Caki2 (cell line): ENCODE results near the gene PRR15L. TPM values are rescaled to one million over a fixed set of nuclear protein-coding genes. Genes with fewer than 3 reads are reported as not detected.
"Not testable (repeated sequence)": the region's sequence is repeated elsewhere in the genome, so short reads cannot be mapped to it uniquely, and the experiment has no call there.

Experiments
- DNase-seq: peaks from one replicate; pipeline ENCODE4 v3.0.0-alpha.2; 2015; ENCODE audit warnings: low read depth
- in situ Hi-C: cut with HindIII; loops from 2 replicates; pipeline ENCODE4 v1.10.0; 2016; ENCODE audit warnings: low sequenced_read_pairs, low pct_unique_long_range_greater_than_20kb, mixed read lengths
- total RNA-seq: library from RNA; depleted of rRNA; stranded (reverse); fragments of >200 nt; shearing (Covaris generic); gene quantifications from 2 replicates; pipeline ENCODE4 v1.2.3, GENCODE V29; 2014; ENCODE audit warnings: low replicate concordance

Gene PRR15L
- total RNA-seq, 1 experiment from 2014 or later: not detected

GRCh38 chr17:47946516-47946915 lies 11.2 kb downstream of the PRR15L start:
- DNase-seq: no peak
- in situ Hi-C loops: no loop called here

GRCh38 chr17:47945529-47946508 lies 11.9 kb downstream of the PRR15L start:
- in situ Hi-C loops: no loop called here
- DNase-seq: no peak

DNA sequence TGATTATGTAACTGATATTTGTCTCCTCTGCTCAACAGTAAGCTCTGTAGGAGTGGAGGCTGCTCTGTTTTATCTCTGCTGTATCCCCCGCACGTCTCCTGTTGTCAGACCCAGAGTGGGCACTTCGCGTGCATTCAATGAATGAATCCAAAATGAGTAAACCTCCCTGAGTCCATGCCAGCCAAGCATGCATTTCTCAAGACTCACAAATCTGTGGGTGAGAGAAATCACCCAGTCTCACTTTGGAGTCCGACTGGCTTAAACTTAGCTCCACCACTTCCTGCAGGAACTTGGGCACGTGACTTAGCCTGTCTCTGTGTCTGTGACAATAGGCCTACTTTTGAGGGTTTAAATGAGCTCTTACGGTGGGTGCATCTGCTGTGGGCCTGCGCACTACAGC lies 12.6 kb downstream of the PRR15L start:
- in situ Hi-C loops: no loop called here
- no peak for DNase-seq

GRCh38 chr17:47942568-47942967 lies 15.1 kb downstream of the PRR15L start:
- in situ Hi-C loops: no loop called here
- DNase-seq: no peak

DNA sequence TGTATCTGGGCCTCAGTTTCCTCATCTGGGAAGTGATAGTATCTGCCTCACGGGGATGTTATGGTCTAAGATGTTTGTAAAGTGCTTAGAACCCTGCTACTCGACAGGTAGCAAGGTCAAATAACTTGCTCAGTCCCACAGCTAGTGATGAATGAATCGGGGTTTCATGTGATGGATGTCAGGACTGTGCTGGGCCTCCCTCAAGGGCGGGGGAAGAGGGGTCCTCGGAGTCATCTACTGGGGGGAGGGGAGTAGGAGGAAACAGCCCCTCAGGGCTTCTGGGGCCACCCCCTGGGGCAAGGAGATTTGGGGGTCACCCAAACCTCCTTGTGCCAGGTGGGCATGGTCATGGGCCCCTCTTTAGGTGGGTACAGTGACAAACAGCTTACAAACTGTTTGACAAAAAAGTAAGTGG lies 15.6 kb downstream of the PRR15L start:
- DNase-seq: no peak
- in situ Hi-C loops: no loop called here

DNA sequence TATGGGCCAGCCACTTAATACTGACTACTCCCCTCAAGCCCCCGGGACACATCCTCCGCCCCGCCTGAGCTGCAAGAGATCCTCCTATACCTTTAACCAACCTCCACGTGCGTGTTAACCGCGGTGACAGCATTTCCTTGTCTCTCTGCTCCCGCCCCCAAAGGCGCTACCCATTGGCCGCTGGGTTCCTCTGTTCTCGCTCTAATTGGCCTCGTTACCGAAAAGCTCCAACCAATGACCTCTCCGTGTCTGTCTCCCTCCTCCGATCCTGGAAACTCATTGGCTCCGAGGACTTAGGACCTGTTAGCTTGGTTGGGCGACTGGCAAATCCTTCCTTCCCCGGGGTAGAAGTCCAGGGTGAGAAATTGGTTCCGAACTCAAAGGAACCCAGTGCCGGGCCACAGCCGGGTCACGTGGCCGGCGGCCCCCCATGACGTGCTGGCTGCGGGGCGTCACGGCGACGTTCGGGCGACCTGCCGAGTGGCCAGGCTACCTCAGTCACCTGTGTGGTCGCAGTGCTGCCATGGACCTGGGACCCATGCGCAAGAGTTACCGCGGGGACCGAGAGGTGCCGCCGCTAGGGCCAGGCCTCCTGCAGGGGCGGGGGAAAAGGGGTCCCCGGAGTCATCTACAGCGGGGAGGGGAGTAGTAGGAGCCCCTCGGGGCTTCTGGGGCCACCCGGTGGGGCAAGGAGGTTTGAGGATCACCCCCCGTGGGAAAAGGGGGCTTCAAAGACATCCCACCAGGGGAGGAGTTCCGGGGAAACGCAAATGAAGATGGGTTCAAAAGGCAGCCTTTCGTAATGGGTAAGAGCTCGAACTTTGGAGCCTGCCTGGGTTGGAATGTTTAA lies 16.2 kb downstream of the PRR15L start, which contains the start of gene PNPO:
Gene PNPO, plus strand, starts transcription at position 326 of the 850 bp plus-strand sequence. Its CDS starts 105 bp downstream, at position 431.
- in situ Hi-C loops: no loop called here
- DNase-seq: peak; percentile 98

DNA sequence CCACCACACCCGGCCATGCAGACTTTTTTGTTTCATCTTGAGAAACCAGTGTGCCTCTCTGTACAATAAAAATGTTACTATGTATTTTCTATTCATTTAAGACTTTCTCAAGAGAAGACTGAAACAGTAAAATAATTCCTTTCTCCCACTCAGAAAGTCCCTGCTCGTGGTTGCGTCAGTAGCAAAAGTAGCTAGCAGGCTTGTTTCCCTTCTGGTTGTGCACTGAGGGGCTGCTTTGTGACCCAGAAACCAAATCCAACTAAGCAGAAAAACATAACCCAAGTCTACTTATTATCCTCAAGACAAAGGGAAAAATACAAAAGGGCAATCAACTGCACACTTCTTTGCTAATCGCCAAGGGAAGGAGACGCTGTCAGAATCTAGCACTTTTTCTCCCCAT lies 19.7 kb downstream of the PRR15L start:
- DNase-seq: no peak
- in situ Hi-C loops: no loop called here

DNA sequence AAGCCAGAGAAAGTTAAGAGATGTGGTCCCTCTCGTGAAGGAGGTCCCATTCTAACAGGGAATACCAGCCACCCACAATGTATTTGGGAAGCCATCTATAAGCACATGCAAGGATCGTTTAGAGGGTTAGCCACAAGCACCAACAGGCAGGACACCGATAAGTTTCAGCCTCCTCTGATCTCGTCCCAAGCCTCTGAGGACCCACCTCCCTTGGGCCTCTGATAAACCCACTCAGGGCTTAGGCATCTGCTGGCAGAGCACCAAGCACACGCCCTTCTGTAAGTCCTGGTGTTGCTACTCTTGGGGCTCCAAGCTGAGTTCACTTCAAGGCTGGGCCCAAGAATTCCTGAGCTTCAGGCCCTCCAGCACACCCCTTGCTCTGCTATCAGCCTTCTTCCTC lies 21.7 kb downstream of the PRR15L start:
- in situ Hi-C loops: no loop called here
- peak; percentile 28 for DNase-seq

DNA sequence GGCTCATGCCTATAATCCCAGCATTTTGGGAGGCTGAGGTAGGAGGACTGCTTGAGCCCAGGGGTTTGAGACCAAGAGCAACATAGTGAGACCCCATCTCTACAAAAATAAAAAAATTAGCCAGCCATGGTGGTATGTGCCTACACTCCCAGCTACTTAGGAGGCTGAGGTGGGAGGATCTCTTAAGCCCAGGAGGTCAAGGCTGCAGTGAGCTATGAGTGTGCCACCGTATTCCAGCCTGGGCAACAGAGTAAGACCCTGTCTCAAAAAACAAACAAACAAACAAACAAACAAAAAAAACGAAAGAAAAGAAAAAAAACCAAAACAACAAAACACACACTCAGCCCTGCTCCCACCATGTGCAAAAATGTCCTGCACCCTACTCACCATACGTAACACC lies 22.2 kb downstream of the PRR15L start:
- in situ Hi-C loops, DNase-seq: not testable (repeated sequence)

DNA sequence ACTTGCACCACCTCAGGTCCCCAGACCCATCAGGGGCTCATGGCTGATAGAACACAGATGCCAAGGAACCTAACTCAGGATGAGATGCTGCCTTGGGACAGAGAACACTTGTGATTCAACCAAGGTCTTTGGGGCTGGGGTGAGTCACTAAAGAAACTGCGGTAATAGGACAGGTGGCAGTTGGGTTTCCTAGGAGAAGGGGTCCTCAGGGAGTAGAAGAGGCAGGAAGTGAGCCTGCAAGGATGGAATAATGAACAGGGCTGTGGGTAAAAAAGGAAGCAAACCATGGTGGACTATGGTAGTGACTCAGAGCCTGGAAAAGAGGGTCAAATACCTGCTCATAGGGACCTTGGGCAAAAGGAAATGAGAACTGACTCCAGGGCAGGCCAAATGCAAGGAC lies 22.8 kb downstream of the PRR15L start:
- in situ Hi-C loops: no loop called here
- no peak for DNase-seq

GRCh38 chr17:47931848-47932247 lies 25.8 kb downstream of the PRR15L start:
- in situ Hi-C loops: no loop called here
- DNase-seq: no peak

DNA sequence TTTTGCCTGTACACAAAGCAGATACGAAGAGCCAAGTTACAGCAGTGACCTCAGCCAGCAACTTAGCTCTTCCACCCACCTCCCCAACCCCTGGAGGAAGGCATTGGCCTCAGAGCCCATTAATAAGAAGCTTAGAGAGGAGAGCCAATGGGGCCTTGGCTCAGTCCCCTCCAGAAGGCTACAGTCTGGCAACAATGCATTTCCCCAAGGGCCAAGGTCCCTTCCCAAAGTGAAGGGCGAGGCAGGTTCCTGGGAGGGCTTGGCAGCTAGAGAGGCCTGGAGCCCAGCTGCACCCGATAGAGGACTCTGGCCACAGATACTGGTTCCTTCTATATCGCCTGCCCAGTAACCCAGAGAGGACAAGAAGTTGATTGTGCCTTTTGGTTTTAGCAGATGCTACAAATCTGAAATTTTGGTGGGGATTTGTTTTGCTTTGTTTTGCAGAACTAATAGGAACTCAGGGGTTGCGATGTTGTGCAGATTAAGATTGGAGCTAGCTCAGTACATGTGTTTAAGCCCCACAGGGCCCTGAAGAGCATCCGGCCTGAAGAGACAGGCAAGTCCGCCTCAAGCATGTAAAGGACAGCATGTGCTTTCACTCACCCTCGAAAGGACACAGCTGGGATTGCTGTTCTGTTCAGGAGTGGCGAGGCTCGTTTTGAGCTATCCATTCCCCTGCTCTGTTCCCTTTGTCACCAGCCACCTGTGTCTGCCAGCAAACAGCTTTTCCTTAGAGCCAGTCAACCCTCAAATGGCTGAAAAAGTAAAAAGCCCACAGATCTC lies 28.3 kb downstream of the PRR15L start:
- in situ Hi-C loops: no loop called here
- no peak for DNase-seq

DNA sequence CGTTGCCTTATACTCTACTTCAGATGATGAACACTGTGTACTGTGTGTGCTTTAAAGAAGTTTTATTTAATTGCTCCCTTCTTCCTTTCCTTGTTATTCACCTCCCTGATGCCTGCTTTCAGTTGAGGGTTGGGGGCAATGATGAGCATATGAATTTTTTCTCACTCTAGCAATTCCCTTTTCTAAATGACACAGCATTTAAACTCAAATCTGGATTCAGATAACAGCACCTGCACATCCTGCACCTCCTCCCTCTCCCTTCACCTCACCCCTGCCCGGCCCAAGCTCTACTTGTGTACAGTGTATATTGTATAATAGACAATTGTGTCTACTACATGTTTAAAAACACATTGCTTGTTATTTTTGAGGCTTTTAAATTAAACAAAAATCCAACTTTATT lies 29.3 kb downstream of the PRR15L start:
- in situ Hi-C loops: no loop called here
- no peak for DNase-seq

DNA sequence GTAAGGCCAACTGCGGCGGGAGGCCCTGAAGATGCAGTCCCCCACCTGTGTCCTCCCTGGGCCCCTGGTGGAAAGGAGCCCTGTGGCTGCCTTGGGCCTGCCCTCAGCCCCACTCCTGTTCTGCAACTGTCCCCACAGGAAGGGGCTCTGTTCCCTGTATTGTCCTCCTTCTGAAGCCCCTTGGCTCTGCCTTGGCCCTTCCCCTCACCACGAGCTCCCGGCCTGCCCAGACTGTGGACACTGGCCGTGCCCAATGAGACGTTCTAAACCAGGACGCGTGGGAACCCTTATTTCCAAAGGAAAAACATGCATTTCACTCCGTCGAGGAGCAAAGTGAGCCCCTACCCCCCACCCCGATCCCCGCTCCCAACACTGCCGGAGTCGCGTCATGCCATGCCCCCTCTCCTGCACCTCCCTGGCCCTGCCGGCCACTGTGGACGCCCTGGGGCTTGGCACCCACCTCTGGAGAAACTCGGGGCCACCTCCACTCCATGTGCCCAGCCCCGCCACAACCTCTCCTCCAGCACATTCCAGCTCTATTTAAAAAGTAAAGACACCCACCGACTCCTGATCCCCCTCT lies 29.8 kb downstream of the PRR15L start:
- DNase-seq: no peak
- in situ Hi-C loops: no loop called here

DNA sequence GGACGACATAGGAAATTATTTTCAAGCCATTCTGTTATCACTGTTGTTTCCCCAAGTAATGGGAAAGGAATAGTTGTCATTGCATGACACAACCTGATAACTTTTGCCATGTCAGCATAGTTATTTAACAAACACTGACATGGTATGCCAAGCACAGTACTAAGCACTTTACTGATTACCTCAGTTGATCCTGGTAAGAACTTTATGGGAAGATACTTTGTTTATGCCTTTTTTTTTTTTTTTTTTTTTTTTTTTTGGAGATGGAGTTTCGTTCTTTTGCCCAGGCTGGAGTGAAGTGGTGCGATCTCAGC lies 32.0 kb downstream of the PRR15L start:
- in situ Hi-C loops: no loop called here
- no peak for DNase-seq

DNA sequence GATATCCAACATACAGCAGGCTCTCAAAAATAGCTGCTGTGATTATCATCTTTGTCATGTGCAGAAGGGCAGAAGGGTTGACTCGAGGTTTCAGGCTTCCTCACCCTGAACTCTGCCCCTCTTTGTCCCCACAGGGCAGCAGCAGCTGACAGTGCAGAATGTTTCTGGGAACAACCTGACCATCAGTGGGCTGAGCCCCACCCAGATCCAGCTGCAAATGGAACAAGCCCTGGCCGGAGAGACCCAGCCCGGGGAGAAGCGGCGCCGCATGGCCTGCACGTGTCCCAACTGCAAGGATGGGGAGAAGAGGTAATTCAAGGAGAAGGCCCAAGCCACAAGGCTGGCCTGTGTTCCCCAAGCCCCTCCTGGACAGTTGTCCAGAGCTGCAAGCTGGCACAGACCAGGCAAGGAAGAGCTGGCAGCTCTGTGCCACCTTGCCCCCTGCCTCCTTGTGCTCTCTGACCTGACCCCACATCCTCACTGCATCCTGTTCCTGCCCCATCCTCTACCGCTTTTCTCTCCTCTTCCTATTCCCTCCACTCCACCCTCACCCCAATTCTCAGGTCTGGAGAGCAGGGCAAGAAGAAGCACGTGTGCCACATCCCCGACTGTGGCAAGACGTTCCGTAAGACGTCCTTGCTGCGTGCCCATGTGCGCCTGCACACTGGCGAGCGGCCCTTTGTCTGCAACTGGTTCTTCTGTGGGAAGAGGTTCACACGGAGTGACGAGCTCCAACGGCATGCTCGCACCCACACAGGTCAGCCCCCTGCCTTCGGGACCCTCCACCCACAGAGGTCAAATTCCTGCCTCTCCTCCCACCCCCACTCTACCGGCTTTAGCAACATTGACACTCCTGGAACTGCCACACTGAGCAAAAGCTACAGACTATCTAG lies 32.7 kb downstream of the PRR15L start:
- in situ Hi-C loops: no loop called here
- DNase-seq: no peak

- in situ Hi-C loops, DNase-seq: not testable (repeated sequence)
These were observed 37.8 kb downstream of the PRR15L start for GRCh38 chr17:47919889-47920288.
